Activated CD4-positive, alpha-beta T cell treated with anti-CD3 and anti-CD28 coated beads for 24 hours (primary cell): ENCODE measurements around the gene KAZN.

Experiments used
- DNase-seq, 2 donors: peaks; one replicate each; pipeline ENCODE4 v3.0.0-alpha.2; 2020; ENCODE audit warnings: low read depth in 2 of 2

KAZN gene

GRCh38 chr1:15107911-15108310 is 509.4 kb downstream of the KAZN start:
- no peak for DNase-seq

- DNase-seq = no peak
These were observed 511.8 kb downstream of the KAZN start for GRCh38 chr1:15110128-15110866.

GRCh38 chr1:15110867-15111230 is 512.4 kb downstream of the KAZN start:
- no peak for DNase-seq

GRCh38 chr1:15113146-15113545 is 514.7 kb downstream of the KAZN start:
- DNase-seq = no peak

GRCh38 chr1:15114884-15115283 is 516.4 kb downstream of the KAZN start:
- DNase-seq = no peak

GRCh38 chr1:15115542-15116330 is 517.3 kb downstream of the KAZN start:
- no peak for DNase-seq

- no peak for DNase-seq
These were observed 518.5 kb downstream of the KAZN start for GRCh38 chr1:15116966-15117365.

- DNase-seq = no peak
These were observed 519.3 kb downstream of the KAZN start for GRCh38 chr1:15117671-15118325.

- no peak for DNase-seq
These were observed 520.1 kb downstream of the KAZN start for GRCh38 chr1:15118579-15118978.

GRCh38 chr1:15120251-15120945 is 521.9 kb downstream of the KAZN start:
- no peak for DNase-seq

- no peak for DNase-seq
These were observed 523.8 kb downstream of the KAZN start for GRCh38 chr1:15122331-15122730.

- no peak for DNase-seq
These were observed 524.8 kb downstream of the KAZN start for GRCh38 chr1:15123270-15123669.

GRCh38 chr1:15123925-15124324 is 525.4 kb downstream of the KAZN start:
- DNase-seq = no peak

- DNase-seq = no peak
These were observed 526.0 kb downstream of the KAZN start for GRCh38 chr1:15124362-15125100.

GRCh38 chr1:15125101-15125745 is 526.7 kb downstream of the KAZN start:
- DNase-seq = no peak

GRCh38 chr1:15128077-15128476 is 529.6 kb downstream of the KAZN start:
- DNase-seq = no peak

- DNase-seq = peak; percentile 56 to 68
These were observed 530.2 kb downstream of the KAZN start for GRCh38 chr1:15128520-15129313.

- DNase-seq = no peak
These were observed 531.5 kb downstream of the KAZN start for GRCh38 chr1:15129944-15130343.

GRCh38 chr1:15130607-15131006 is 532.1 kb downstream of the KAZN start:
- DNase-seq = no peak

GRCh38 chr1:15132965-15133364 is 534.5 kb downstream of the KAZN start:
- DNase-seq = no peak
